Liver (tissue), 3 donors: ENCODE data around the gene SCGB3A1.

Experiments
- CTCF ChIP-seq: fragments of 150-350 bp; IDR thresholded peaks from 2 replicates; pipeline ENCODE4 v1.5.1; 2017; ENCODE audit warnings: improper control_type of control experiment, low read depth, low read length; ENCODE audit not compliant: missing input control
- FOXA1 ChIP-seq: IDR thresholded peaks from 2 replicates; pipeline ENCODE4 v1.6.1; 2016; ENCODE audit warnings: antibody characterized with exemption
- GABPA ChIP-seq, 2 donors: IDR thresholded peaks in 1 of 2; conservative IDR thresholded peaks in 1 of 2; 2 replicates each; pipeline ENCODE4 v1.6.1; 2016; ENCODE audit warnings: antibody characterized with exemption in 2 of 2, mild to moderate bottlenecking in 1 of 2, moderate library complexity in 1 of 2
- HNF4G ChIP-seq: IDR thresholded peaks from 2 replicates; pipeline ENCODE4 v1.6.1; 2016; ENCODE audit warnings: antibody characterized with exemption
- JUND ChIP-seq, 2 donors: IDR thresholded peaks; 2 replicates each; pipeline ENCODE4 v1.6.1; 2016; ENCODE audit warnings: antibody characterized with exemption in 2 of 2
- MAX ChIP-seq: IDR thresholded peaks from 2 replicates; pipeline ENCODE4 v1.6.1; 2016; ENCODE audit warnings: antibody characterized with exemption
- ZBTB33 ChIP-seq: IDR thresholded peaks from 2 replicates; pipeline ENCODE4 v1.6.1; 2016; ENCODE audit warnings: antibody characterized with exemption
- donor health status: healthy.
- donor health status: healthy.

GRCh38 chr5:180609817-180610550, 18.7 kb upstream of the SCGB3A1 start:
- TF ChIP-seq CTCF, result no peak
- TF ChIP-seq GABPA (IDR thresholded peaks at IDR 0.05 in 1 of 2, conservative IDR thresholded peaks at IDR 0.05 in 1 of 2), result no peak
- TF ChIP-seq JUND (IDR thresholded peaks at IDR 0.05), result no peak
- no peak for TF ChIP-seq FOXA1
- no peak for TF ChIP-seq MAX
- TF ChIP-seq ZBTB33, result no peak
- TF ChIP-seq HNF4G, result no peak
